GM19035 (cell line): ENCODE data around the gene SORBS1.

Experiments used
- ATAC-seq: cut with Tn5 transposase; IDR thresholded peaks from one replicate; pipeline ENCODE4 v1.9.1; 2021; ENCODE audit not compliant: unreplicated experiment

Gene SORBS1

GRCh38 chr10:95330966-95331453, 230.2 kb downstream of the SORBS1 start:
- no peak for ATAC-seq

- ATAC-seq: no peak
Measured at GRCh38 chr10:95329296-95329695, 231.9 kb downstream of the SORBS1 start.

GRCh38 chr10:95328013-95328412, 233.2 kb downstream of the SORBS1 start:
- ATAC-seq: no peak

- no peak for ATAC-seq
Measured at GRCh38 chr10:95327367-95327766, 233.8 kb downstream of the SORBS1 start.

GRCh38 chr10:95326396-95326795, 234.8 kb downstream of the SORBS1 start:
- no peak for ATAC-seq

- ATAC-seq: no peak
Measured at GRCh38 chr10:95325863-95326262, 235.3 kb downstream of the SORBS1 start.

- ATAC-seq: no peak
Measured at GRCh38 chr10:95324436-95325268, 236.5 kb downstream of the SORBS1 start.

- ATAC-seq: no peak
Measured at GRCh38 chr10:95321554-95322301, 239.4 kb downstream of the SORBS1 start.

- no peak for ATAC-seq
Measured at GRCh38 chr10:95319239-95319638, 241.9 kb downstream of the SORBS1 start.

GRCh38 chr10:95315509-95315908, 245.7 kb downstream of the SORBS1 start:
- ATAC-seq: no peak

- no peak for ATAC-seq
Measured at GRCh38 chr10:95314192-95314918, 246.8 kb downstream of the SORBS1 start.

- ATAC-seq: no peak
Measured at GRCh38 chr10:95312986-95313495, 248.1 kb downstream of the SORBS1 start.

GRCh38 chr10:95312257-95312656, 248.9 kb downstream of the SORBS1 start:
- no peak for ATAC-seq

GRCh38 chr10:95309958-95310357, 251.2 kb downstream of the SORBS1 start:
- ATAC-seq: no peak

- no peak for ATAC-seq
Measured at GRCh38 chr10:95308389-95309302, 252.5 kb downstream of the SORBS1 start.

- ATAC-seq: no peak
Measured at GRCh38 chr10:95306851-95307250, 254.3 kb downstream of the SORBS1 start.

- ATAC-seq: no peak
Measured at GRCh38 chr10:95306318-95306650, 254.9 kb downstream of the SORBS1 start.

GRCh38 chr10:95305606-95306317, 255.4 kb downstream of the SORBS1 start:
- no peak for ATAC-seq

- ATAC-seq: no peak
Measured at GRCh38 chr10:95304976-95305375, 256.2 kb downstream of the SORBS1 start.

GRCh38 chr10:95304463-95304862, 256.7 kb downstream of the SORBS1 start:
- no peak for ATAC-seq
